Eye (tissue), 1 donor: ENCODE measurements around the gene IL1RAPL2.
"Not testable (repeated sequence)": the region's sequence is repeated elsewhere in the genome, so short reads cannot be mapped to it uniquely, and the experiment has no call there.

Experiments used
- DNase-seq: peaks from one replicate; pipeline ENCODE4 v3.0.0-alpha.2; 2015

IL1RAPL2 gene

DNA sequence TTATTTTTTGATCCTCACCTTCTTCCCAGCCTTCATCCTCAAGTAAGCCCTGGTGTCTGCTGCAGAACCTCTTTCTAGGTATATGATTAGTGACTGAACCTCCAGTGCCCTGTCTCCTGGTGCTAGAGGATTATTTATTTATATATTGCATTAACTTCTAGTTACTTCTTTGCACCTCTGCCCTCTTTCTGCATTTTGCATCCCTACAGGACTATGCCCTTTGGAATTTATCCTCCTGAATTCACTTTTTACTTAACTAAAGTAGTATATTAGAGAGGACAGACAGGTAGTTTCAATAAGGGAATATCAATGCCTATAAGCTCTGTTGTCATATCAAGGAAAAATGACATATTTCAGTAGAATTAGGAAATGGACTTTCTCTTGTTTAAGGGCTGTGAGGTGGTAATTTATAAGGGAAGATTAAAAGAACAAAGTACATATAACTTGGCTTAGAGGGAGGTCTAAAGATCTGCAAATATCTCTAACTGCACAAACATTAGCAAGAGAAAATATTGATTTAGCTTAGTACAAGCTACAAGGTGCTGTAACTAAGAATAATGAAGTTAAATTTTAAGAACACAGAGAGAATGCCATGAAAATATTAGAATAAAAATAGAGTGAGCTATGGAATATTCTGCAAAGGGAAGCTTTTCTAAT, 472.8 kb downstream of the IL1RAPL2 start:
- DNase-seq: no peak

DNA sequence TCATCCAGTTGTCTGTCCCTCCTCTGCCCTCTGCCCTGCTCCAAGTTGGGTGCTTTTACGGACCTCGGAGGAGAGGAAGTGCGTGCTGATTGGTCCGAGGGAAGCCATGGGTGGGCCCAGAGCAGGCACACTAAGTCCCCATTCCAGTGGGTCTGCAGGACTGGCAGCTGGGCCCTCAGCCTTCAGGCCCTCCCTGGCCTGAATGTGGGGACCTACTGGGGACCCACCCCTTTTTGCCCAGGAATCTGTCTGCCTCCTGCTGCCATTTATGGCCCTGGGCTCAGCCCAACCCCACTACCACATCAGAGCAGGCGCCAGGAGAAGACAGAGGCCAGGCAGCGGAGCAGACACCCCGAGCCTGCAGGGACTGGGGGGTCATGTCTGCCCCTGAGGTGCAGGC, 484.9 kb downstream of the IL1RAPL2 start:
- DNase-seq: no peak

DNA sequence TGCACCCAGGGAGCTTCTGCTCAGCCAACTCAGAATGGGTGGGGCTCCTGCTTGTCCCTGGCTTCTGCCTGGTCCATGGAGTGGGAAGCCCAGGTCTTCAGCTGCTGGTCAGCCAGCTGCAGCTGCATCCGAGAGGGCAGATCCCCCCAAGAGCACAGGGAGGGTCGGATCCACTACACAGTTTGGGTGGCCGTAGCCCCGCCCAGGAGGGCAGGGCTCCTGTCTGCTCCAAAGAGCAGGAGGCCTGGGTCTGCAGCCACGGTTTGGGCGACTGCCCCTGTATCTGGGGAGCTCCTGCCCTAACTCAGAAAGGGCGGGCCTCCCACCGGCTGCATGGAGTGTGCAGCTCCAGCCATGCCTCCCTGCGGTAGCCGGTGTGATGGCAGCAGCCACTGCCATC, 485.4 kb downstream of the IL1RAPL2 start:
- DNase-seq: no peak

DNA sequence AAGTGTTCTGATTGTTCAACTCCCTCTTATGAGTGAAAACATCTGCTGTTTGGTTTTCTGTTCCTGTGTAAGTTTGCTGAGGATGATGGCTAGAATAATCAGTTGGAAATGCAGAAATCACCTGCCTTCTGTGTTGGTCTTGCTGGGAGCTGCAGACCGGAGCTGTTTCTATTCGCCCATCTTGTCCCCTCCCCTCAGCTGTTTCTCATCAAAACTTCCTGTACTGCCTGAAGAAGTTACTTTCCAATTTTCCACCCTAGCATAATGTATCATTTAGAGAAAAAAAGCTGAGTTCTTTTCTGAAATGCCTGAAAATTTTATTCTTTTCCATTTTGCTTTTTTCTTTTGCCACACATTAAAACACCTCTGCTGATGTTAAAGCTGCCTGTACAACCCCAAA, 486.9 kb downstream of the IL1RAPL2 start:
- DNase-seq: no peak

DNA sequence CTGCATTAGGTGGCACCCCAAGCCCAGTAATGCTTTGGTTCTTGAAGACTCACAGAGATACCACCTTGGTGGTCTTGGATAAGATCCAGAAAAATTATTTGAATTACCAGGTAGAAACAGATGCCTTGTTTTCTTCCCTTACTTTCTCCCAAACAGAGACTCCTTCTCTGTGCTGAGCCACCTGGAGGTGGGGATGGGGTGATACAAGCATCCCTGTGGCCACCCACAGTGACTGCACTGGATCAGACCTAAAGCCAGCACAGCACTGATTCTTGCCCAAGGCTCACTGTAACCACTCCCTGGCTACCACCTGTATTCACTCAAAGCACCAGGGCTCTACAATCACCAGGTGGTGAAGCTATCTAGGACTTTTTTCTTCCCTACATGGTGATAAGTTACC, 497.7 kb downstream of the IL1RAPL2 start:
- no peak for DNase-seq

DNA sequence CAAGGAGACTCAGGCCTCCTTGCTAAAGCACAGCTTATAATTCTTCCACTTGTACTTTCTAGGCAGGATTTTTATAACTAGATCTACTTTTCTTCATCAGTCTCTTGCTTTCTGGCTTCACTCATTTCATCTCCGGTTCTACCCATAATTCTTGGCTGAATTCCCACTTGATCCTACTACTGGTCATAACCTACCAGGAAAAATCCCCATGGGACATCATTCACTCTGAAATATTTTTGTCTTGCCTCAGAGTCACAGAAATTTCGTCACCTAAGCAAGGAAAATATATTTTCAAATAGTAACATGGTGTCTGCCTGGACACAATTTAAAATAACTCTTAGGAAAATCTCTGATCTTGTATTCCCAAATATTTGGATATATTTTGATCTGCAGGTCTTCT, 532.2 kb downstream of the IL1RAPL2 start:
- no peak for DNase-seq

DNA sequence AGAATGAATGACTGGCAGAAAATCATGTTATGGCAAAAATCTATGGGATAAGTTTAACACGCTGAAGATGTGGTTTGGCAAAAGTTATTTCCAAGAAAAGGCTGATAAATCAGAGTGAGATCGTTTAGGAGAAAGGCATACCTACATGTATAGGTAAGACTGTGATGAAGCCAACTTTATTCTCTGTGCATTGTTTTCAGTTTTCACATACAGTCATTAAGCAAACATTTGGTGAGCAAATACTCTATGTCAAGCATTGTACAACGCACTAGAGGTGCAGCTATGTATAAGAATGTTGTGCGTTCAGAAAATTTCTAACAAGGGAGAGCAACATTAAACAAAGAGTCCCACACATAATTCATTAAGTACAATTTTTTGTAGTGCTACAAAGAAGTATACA, 532.8 kb downstream of the IL1RAPL2 start:
- no peak for DNase-seq

DNA sequence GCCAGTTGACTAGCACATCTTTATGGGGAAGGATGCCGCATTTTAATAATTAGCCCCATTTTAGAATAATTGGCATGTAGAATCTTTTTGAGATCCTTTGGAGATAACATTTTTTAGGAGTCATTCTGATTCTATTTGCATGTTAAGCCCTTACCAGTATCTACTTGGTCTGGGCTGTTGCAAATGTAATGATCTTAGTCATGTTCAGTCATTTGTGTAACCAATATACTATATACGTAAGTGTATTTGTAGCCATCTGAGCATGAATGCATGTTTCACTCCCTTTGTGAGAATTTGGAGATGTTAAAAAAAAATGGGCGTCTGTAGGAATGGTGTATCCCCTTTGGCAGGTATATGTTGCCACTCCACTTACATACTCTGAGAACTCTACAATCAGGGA, 535.4 kb downstream of the IL1RAPL2 start:
- DNase-seq: no peak

DNA sequence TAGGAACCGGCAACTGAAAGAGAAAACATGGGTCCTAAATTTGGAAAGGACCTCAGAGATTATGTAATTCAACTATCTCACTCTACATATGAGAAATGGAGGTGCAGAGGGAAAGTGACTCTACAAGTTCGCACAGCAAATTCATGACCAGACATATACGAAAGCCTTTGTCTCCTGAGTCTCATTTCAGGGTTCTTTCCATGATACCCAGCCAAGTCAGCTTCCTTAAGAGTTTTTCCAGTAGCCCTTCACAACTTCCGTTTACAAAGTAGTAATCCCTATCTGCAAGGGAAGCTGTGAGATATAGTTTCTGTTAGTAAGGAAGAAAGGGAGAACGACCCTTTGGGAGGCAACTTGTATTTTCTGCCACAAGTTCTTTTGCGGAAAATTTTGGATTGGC, 543.9 kb downstream of the IL1RAPL2 start:
- DNase-seq: no peak

DNA sequence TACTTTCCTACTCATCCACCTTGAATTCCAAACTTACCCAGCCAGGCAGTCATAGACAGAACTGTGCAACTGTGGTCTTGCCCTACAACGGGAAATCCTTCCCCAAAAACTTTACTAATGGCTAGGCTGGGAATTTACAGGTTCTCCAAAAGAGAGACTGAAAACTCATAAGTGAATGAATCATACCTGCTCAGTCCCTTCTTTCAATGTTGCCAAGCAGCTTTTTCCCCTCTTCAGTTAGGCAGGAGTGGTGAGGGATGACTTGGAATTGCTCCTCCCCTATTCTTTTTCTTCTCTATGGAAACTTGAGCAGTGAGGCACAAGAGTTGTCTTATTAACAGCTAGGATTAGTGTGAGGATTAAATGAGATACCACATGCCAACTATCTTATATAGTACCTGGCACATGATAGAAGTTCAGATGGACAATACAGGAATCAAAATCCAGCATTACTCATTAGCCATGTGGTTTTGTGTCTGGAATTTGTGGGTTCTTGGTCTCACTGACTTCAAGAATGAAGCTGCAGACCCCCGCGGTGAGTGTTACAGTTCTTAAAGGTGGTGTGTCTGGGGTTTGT, 548.6 kb downstream of the IL1RAPL2 start:
- DNase-seq: no peak

DNA sequence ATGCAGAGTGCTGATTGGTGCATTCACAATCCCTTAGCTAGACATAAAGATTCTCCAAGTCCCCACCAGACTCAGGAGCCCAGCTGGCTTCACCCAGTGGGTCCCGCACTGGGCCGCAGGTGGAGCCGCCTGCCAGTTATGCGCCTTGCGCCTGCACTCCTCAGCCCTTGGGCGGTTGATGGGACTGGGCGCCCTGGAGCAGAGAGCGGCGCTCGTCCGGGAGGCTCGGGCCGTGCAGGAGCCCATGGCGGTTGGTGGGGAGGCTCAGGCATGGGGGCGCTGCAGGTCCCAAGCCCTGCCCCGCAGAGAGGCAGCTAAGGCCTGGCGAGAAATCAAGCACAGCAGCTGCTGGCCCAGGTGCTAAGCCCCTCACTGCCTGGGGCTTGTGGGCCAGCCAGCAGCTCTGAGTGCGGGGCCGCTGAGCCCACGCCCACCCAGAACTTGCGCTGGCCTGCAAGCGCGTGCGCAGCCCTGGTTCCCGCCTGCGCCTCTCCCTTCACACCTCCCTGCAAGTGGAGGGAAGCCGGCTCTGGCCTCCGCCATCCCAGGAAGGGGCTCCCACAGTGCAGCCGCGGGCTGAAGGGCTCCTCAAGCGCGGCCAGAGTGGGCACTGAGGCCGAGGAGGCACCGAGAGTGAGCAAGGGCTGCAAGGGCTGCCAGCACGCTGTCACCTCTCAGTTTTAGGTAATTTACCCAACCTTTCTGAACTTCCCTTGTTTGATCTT, 549.8 kb downstream of the IL1RAPL2 start:
- DNase-seq: not testable (repeated sequence)

DNA sequence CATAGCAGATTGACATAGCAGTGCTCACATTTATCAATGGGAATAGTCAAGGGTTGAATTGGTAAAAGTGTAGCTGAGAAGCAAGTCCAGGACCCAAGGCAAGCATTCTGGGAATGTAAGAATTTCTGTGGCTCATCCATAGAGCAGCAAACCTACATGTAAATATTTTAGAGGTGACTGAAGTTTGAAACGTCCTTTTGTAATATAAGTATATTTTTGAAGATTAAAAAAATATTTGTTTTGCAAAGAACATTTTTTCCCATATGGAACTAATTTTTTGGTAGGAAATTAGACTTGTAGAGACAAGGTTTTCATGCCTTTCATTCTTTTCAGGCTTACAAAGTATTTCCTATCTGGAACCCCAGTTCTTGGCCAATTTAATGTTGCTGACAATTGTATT, 550.5 kb downstream of the IL1RAPL2 start:
- no peak for DNase-seq

DNA sequence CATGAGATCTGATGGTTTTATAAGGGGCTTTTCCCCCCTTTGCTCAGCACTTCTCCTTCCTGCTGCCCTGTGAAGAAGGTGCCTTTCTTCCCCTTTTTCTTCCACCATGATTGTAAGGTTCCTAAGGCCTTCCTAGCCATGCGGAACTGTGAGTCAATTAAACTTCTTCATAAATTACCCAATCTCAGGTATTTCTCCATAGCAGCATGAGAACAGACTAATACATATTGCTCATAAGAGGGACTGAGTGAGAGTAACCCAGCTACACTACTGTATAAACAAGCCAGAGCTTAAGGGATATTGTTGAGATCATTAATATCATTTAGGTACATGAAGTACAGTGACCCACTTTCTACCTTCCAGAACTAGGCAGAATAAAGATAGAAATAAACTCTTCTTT, 551.6 kb downstream of the IL1RAPL2 start:
- no peak for DNase-seq

DNA sequence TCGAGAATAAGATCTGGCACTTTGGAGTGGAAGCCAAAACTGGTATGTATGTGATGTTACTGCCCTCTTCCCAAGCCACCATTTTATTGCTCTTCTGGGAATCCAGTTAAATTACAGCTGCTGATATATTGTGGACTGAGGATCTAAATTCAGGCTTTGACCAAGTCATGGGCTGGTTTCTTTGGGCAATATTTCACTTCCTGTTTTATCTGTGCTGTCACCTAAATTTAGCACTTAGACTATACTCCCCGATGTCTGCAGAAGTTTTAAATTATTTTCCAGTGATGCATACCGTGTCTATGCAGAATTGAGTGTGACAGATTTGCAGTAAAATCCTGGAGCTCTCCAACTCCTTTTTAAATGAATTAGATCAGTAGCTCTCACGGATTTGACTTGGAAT, 554.5 kb downstream of the IL1RAPL2 start:
- peak; percentile 7 for DNase-seq

DNA sequence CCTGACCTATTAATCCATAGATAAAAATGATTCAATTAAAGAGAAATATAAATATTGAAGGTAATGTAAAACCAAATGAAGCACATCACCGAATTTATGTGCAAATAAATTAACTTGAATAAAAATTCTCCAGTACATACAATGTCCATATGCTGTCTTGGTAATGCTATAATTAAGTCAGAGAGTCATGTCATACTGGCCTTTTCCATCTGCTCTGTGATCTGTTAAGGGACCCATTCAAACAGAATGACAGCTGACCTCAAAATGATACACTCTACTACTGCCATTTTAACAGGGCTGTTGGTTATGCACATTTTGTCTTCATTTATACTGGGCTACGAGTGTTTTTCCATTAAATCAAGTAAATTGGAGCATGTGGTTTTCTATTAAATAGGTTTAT, 555.2 kb downstream of the IL1RAPL2 start:
- peak; percentile 36 for DNase-seq

DNA sequence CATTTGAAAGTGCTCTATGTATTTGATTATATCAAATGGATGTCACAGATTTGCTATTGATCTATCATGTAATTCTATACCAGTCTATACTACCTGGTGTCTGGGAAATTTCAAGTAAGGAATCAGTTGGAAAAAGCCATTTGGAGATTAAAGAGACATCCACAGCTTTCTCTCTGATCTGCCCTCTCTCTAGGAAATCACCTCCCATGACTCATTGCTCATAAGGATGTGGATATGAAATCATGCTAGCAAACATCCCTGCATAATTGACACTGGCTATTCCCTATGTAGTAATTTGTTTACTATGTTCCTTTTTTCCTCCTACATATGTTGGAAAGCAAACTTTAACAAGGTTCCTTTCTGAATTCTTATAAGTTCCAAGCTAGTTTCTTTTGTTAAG, 560.2 kb downstream of the IL1RAPL2 start:
- DNase-seq: no peak

DNA sequence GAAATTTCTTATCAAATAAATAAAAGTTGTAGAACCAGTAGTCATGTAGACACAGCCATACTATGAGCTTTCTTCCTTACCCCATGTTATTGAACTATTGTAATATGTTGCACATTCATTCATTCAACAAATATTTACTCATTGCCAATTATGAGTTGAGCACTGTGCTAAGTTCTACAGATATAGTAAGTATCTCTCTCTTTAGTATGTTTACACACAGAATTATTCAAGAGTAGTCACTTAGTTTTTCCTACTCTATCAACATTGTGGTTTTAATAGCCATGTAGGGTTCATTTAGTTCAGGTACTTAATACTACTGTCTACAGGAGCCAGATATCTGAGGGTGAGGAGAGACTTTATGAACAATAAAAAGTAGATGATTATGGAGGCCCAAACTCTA, 568.3 kb downstream of the IL1RAPL2 start:
- no peak for DNase-seq

DNA sequence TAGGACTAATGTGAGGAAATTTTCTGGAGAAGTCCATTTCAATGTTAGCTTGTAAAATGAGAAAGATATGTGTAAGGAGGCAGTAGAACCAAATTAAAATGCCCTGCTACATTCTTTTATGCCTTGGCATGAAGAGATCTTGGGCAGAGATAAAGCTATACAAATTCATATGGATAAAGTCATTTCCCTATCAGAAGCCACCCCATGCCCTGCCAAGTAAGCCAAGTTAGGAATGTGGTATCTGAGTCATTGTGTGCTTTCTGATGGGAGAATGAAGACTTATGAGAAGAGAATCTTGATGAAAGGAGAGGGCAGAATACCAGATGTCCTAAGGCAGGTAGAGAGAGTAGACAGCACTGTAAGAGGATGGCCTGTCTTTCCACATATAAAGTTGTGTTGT, 570.8 kb downstream of the IL1RAPL2 start:
- DNase-seq: no peak

DNA sequence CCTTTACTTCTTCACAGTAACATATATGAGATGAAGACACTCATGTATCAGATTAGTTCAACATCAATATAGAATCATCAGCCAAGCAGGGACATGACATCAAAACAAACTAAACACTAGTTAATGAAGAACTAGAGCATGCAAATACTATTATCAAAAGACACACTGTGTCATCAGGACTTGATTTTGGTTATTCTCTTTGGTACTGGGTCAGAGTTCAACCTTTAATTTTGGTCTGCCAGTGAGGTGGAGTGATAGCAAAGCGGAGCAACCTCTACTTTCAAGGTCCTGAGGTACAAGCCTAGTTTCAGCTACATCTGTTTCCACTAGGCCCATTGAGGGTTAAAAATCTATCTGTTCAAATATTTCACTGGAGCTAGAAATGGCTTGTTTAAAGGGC, 584.0 kb downstream of the IL1RAPL2 start:
- no peak for DNase-seq

DNA sequence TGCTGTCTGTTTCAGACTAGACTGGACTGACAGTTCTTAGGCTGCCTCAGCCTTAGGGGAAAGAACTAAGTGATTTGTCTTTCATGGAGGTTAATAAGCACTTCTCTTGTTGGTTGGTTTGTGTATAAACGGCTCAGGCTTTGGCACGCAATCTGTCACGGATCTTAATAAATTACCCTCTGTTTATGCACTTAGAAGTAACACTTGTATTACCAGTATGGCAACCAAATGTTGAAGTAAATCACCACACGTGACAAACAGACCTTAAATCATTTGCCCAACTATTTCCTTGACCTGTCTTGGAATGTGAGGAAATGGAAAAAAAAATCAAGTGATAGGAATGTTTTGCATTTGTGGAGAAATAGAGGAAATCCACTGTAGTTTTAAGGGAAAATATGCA, 584.6 kb downstream of the IL1RAPL2 start:
- no peak for DNase-seq

DNA sequence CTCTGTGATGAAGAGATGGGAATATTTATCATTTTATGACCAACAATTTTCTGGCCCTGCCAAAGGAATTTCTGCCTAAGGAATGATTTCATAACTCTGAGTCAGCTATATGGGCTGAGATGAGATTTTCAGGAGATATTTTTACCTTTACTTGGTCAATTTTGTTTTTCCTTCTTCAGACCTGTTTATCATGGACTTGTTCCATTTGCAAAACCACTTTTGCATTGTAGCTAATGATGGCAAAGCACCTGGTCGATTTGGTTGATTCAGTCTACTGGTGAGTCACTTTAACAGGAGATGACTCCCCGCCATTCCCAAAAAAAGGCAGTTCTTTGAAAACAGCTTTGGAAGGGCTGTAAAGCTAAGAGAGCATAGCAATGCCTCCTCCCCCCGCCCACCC, 601.2 kb downstream of the IL1RAPL2 start:
- no peak for DNase-seq

DNA sequence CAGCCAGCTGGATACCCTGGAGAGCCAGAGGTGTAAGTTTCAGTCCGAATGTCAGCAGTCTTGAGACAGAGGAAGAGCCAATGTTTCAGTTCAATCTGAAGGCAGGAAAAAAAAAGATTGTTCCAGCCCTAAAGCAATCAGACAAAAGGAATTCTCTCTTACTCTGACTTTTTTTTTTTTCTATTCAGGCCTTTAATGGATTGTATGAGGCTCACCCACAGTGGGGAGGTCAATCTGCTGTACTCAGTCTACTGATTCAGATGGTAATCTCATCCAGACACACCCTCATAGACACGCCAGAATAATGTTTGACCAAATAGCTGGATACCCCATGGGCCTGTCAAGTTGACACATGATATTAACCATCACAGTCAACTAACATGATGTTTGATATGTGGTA, 602.6 kb downstream of the IL1RAPL2 start:
- DNase-seq: no peak

DNA sequence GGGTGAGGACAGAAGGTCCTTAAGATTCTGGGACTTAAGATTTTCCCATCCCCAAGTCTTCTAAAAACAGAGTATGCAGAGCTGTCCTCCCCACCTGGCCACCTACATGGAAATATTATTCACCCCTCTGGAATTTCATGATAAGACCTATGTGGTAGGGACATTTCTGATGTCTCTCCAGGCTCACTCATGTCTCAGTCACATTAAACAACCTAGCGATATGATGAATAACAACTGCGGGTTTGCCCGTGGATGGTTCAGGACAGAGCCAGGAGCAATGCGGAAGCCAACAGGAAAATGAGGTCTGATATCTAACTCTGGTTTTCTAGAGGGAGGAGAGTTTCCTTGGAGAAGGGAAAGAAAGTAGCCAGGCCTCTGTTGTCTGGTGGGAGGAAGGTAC, 607.1 kb downstream of the IL1RAPL2 start:
- no peak for DNase-seq

DNA sequence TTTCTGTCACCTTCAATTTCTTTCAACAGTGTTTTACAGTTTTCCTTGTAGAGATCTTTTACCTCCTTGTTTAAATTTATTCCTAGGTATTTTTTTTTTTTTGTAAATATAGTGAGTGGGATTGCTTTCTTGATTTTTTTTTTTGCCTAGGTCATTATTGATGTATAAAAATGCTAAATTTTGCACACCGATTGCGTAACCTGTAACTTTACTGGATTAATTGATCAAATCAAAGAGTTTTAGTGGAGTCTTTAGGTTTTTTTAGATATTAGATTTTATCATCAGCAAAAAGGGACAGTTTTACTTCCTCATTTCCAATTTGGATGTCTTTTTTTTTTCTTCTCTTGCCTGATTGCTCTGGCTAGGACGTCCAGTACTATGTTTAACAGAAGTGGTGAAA, 613.6 kb downstream of the IL1RAPL2 start:
- DNase-seq: no peak

DNA sequence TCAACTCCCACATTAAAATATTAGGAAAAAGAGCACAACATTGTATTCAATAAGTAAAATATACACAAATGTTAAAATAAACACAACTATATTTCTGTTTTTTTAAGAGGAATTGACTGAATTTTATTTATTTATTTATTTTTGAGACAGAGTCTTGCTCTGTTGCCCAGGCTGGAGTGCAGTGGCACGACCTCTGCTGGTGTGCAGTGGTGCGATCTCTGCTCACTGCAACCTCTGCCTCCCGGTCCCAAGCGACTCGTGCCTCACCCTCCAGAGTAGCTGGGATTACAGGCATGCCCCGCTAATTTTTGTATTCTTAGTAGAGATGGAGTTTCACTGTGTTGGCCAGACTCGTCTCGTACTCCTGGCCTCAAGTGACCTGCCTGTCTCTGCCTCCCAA, 623.1 kb downstream of the IL1RAPL2 start:
- no peak for DNase-seq
